ENCODE measurements around the gene NECTIN3.

DNA sequence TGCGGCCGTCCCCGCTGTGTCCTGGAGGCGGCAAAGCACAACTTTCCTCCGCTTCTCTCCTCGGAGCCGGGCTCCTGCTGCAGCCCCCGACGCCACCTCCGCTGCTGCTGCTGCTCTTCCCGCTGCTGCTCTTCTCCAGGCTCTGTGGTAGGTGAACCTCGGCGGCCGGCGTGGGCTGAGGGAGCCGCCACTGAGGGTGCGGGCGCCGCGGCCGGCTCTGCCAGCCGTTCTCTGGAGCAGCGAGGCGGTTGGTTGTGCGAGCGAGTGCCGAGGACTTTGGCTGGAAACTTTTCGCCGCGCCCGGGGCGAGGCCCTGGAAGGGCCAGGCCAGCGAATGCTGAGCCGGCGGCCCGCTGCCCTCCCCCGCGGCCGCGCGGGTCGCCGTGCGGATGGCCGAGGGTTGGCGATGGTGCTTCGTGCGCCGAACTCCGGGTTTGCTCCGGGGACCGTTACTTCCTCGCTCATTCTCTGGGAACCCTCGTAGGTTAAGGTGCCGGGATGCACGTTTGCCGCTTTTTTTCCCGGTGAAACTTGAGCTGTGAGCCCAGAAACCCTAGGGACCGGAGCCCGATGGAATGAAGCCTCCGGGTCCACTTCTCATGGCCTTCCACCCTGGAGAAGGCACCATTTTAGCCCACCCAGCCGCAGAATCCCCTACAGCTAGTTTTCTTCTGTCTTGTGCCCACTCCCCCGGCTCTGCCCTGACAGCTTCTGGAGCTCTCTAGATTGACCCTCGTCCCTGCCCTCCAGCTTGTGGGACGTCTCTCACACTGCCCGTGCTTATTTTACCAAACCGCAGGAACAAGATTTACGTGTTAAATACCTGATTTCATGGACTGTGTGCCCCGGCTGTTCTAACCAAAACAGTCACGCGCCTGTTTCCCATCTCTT, 660 bp downstream of the NECTIN3 start:
- TF ChIP-seq, protein P1, sequence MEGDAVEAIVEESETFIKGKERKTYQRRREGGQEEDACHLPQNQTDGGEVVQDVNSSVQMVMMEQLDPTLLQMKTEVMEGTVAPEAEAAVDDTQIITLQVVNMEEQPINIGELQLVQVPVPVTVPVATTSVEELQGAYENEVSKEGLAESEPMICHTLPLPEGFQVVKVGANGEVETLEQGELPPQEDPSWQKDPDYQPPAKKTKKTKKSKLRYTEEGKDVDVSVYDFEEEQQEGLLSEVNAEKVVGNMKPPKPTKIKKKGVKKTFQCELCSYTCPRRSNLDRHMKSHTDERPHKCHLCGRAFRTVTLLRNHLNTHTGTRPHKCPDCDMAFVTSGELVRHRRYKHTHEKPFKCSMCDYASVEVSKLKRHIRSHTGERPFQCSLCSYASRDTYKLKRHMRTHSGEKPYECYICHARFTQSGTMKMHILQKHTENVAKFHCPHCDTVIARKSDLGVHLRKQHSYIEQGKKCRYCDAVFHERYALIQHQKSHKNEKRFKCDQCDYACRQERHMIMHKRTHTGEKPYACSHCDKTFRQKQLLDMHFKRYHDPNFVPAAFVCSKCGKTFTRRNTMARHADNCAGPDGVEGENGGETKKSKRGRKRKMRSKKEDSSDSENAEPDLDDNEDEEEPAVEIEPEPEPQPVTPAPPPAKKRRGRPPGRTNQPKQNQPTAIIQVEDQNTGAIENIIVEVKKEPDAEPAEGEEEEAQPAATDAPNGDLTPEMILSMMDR (IDR thresholded peaks at IDR 0.05) = no peak
- TF ChIP-seq POLR2A (IDR thresholded peaks at IDR 0.05; ENCODE audit: low read depth) (no peak), EP300 (IDR thresholded peaks at IDR 0.05) (no peak)
